ENCODE results near the gene AKT2.

The AKT2 gene

DNA sequence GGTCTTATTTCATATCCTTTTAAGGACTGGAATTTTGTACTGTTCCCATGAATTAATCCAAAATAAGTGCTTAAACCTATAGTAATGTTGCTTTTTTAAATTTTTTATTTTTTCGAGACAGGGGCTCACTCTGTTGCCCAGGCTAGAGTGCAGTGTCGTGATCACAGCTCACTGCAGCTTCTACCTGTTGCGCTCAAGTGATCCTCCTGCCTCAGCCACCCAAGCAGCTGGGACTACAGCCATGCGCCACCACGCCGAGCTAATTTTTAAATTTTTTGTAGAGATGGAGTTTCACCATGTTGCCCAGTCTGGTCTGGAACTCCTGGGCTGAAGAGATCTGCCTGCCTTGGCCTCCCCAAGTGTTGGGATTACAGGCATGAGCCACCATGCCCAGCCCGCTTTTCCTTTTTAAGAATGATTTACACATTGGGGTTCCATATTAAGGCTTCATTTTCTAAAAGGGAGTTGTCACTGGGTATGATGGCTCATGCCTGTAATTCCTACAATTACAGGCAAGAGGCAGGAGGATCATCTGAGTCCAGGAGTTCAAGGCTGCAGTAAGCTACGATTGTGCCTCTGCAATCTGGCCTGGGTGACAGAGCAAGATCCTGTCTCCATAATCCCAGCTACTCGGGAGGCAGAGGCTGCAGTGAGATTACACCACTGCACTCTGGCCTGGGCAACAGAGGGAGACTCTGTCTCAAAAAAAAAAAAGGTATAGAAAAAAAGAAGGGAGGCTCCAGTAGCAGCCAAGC, 28.3 kb upstream of the AKT2 start:
- H3K4me3 Mint-ChIP-seq, result no peak overlapping the region
- no peaks in the 10 kb centered on the region for H3K9me3 Mint-ChIP-seq
- no peak overlapping the region for H3K27ac Mint-ChIP-seq
- no peaks in the 10 kb centered on the region for H3K4me1 Mint-ChIP-seq (ENCODE audit: low read depth)
- no peaks in the 10 kb centered on the region for H3K27me3 Mint-ChIP-seq
- no peak for DNase-seq
- peaks cover 18% of the 10 kb centered on the region for H3K36me3 Mint-ChIP-seq (ENCODE audit: low read depth)

GRCh38 chr19:40312533-40312932, 27.4 kb upstream of the AKT2 start:
- no peak overlapping the region for H3K27ac Mint-ChIP-seq
- H3K9me3 Mint-ChIP-seq, result no peaks in the 10 kb centered on the region
- H3K4me3 Mint-ChIP-seq, result no peak overlapping the region
- peaks cover 13% of the 10 kb centered on the region for H3K36me3 Mint-ChIP-seq (ENCODE audit: low read depth)
- no peaks in the 10 kb centered on the region for H3K4me1 Mint-ChIP-seq (ENCODE audit: low read depth)
- no peaks in the 10 kb centered on the region for H3K27me3 Mint-ChIP-seq
- DNase-seq, result no peak

- no peak for DNase-seq
- H3K36me3 Mint-ChIP-seq (ENCODE audit: low read depth), result no peaks in the 10 kb centered on the region
- H3K9me3 Mint-ChIP-seq, result no peaks in the 10 kb centered on the region
- H3K4me1 Mint-ChIP-seq (ENCODE audit: low read depth), result peaks cover 2% of the 10 kb centered on the region
- no peak overlapping the region for H3K27ac Mint-ChIP-seq
- H3K4me3 Mint-ChIP-seq, result no peak overlapping the region
- H3K27me3 Mint-ChIP-seq, result no peaks in the 10 kb centered on the region
These were observed 24.5 kb upstream of the AKT2 start for GRCh38 chr19:40309666-40310065.

GRCh38 chr19:40305403-40305802, 20.3 kb upstream of the AKT2 start:
- Mint-ChIP-seq H3K4me3 (no peak overlapping the region), H3K4me1 (ENCODE audit: low read depth) (peaks cover 2% of the 10 kb centered on the region)

DNA sequence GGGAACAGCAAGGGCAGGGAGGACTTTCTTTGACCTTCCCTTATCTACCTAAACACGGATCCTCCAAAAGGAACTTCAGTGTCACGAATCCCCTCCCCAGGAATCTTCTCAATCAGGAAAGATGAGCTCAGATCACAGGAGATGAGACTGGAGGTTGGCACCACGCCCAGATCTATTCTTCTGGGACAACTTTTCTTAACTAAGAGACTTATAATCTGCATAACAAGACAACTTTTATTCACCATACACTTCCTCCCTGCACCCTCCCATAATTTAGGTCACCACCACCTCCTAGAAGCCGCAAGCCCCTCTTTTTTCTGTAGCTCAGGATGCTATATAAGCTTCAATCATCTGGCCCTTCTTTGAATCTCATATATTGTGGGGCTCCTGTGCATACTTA, 19.2 kb upstream of the AKT2 start:
- H3K27ac Mint-ChIP-seq, result no peak overlapping the region
- no peaks in the 10 kb centered on the region for H3K9me3 Mint-ChIP-seq
- peaks cover 2% of the 10 kb centered on the region for H3K4me1 Mint-ChIP-seq (ENCODE audit: low read depth)
- no peak for DNase-seq
- H3K36me3 Mint-ChIP-seq (ENCODE audit: low read depth), result no peaks in the 10 kb centered on the region
- no peak overlapping the region for H3K4me3 Mint-ChIP-seq
- no peaks in the 10 kb centered on the region for H3K27me3 Mint-ChIP-seq

More at GRCh38 chr19:40305403-40305802, 20.3 kb upstream of the AKT2 start:
- H3K9me3 Mint-ChIP-seq, result no peaks in the 10 kb centered on the region
- no peaks in the 10 kb centered on the region for H3K36me3 Mint-ChIP-seq (ENCODE audit: low read depth)
- H3K27me3 Mint-ChIP-seq, result no peaks in the 10 kb centered on the region
- no peak overlapping the region for H3K27ac Mint-ChIP-seq
- DNase-seq, result peak; percentile 64

DNA sequence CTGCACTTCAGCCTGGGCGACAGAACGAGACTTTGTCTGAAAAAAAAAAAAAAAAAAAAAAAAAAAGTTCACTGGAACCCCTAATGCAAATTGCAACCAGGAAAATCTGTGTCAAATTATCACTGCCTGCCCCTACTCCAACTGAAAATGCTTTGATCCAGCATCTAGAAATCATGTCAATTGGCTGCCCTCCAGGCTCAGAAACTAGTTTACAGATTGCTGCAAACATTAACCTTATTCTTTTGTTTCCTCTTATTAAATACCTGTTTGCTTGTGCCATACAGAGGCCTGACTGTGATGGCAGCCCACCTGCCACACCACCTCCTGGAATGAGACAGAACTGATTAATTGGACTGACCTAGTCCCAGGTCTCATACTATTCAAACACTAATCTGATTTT, 18.6 kb upstream of the AKT2 start:
- peaks cover 2% of the 10 kb centered on the region for H3K4me1 Mint-ChIP-seq (ENCODE audit: low read depth)
- DNase-seq, result no peak
- H3K27ac Mint-ChIP-seq, result no peak overlapping the region
- H3K4me3 Mint-ChIP-seq, result no peak overlapping the region
- H3K27me3 Mint-ChIP-seq, result no peaks in the 10 kb centered on the region
- H3K36me3 Mint-ChIP-seq (ENCODE audit: low read depth), result no peaks in the 10 kb centered on the region
- H3K9me3 Mint-ChIP-seq, result no peaks in the 10 kb centered on the region

DNA sequence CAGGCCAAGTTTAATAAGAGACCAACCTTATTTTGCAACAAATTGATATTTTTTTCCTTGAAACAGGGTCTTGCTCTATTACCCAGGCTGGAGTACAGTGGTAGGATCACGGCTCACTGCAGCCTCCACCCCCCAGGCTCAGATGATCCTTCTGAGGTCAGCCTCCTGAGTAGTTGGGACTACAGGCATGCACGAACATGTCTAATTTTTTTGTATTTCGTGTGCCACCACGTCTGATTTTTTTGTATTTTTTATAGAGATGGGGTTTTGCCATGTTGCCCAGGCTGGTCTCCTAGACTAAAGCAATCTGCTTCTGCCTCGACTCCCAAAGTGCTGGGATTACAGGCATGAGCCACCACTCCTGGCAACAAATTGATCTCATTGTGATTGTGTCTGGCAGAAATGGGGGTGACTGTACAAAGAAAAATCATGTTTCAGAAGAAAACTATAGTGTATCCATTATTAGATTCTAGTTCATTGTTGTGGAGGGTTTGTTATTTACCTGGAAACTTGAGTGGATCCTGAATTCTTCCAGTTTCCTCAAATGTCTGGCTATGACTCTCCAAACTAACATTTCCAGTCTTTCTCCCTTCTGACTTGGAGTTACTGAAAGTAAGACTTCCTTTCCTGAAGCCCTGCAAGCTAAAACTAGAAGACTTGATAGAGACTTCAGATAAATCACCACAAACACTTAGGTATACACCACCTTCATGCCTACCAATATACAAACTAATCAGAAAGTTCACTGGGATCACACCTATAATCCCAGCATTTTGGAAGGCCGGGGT, 17.3 kb upstream of the AKT2 start:
- no peaks in the 10 kb centered on the region for H3K9me3 Mint-ChIP-seq
- peaks cover 2% of the 10 kb centered on the region for H3K4me1 Mint-ChIP-seq (ENCODE audit: low read depth)
- no peak overlapping the region for H3K27ac Mint-ChIP-seq
- no peak overlapping the region for H3K4me3 Mint-ChIP-seq
- no peaks in the 10 kb centered on the region for H3K27me3 Mint-ChIP-seq
- H3K36me3 Mint-ChIP-seq (ENCODE audit: low read depth), result no peaks in the 10 kb centered on the region
- no peak for DNase-seq

GRCh38 chr19:40300668-40301067, 15.5 kb upstream of the AKT2 start:
- no peak overlapping the region for H3K4me3 Mint-ChIP-seq
- no peaks in the 10 kb centered on the region for H3K36me3 Mint-ChIP-seq (ENCODE audit: low read depth)
- H3K4me1 Mint-ChIP-seq (ENCODE audit: low read depth), result peaks cover 2% of the 10 kb centered on the region
- no peaks in the 10 kb centered on the region for H3K27me3 Mint-ChIP-seq
- DNase-seq, result no peak
- H3K27ac Mint-ChIP-seq, result no peak overlapping the region
- no peaks in the 10 kb centered on the region for H3K9me3 Mint-ChIP-seq

GRCh38 chr19:40298026-40298425, 12.9 kb upstream of the AKT2 start:
- no peaks in the 10 kb centered on the region for H3K36me3 Mint-ChIP-seq (ENCODE audit: low read depth)
- H3K4me1 Mint-ChIP-seq (ENCODE audit: low read depth), result no peaks in the 10 kb centered on the region
- no peak overlapping the region for H3K4me3 Mint-ChIP-seq
- no peaks in the 10 kb centered on the region for H3K9me3 Mint-ChIP-seq
- DNase-seq, result no peak
- no peaks in the 10 kb centered on the region for H3K27me3 Mint-ChIP-seq
- H3K27ac Mint-ChIP-seq, result no peak overlapping the region

- H3K36me3 Mint-ChIP-seq (ENCODE audit: low read depth), result no peaks in the 10 kb centered on the region
- DNase-seq, result no peak
- no peaks in the 10 kb centered on the region for H3K9me3 Mint-ChIP-seq
- no peak overlapping the region for H3K27ac Mint-ChIP-seq
- H3K4me1 Mint-ChIP-seq (ENCODE audit: low read depth), result no peaks in the 10 kb centered on the region
- H3K27me3 Mint-ChIP-seq, result no peaks in the 10 kb centered on the region
- no peak overlapping the region for H3K4me3 Mint-ChIP-seq
These were observed 9.4 kb upstream of the AKT2 start for GRCh38 chr19:40294560-40294959.

GRCh38 chr19:40286971-40287421, 1.9 kb upstream of the AKT2 start:
- Mint-ChIP-seq H3K27ac (peak overlapping the region; percentile 99), H3K4me3 (no peak overlapping the region), H3K27me3 (no peaks in the 10 kb centered on the region), H3K36me3 (ENCODE audit: low read depth) (peaks cover 19% of the 10 kb centered on the region), H3K4me1 (ENCODE audit: low read depth) (peaks cover 35% of the 10 kb centered on the region), H3K9me3 (no peaks in the 10 kb centered on the region)
- no peak for DNase-seq

- Mint-ChIP-seq H3K4me3 (peak overlapping the region; percentile 96), H3K36me3 (ENCODE audit: low read depth) (peaks cover 25% of the 10 kb centered on the region), H3K27me3 (no peaks in the 10 kb centered on the region), H3K27ac (peak overlapping the region; percentile 99), H3K9me3 (no peaks in the 10 kb centered on the region), H3K4me1 (ENCODE audit: low read depth) (peaks cover 41% of the 10 kb centered on the region)
- no peak for DNase-seq
These were observed 1.3 kb upstream of the AKT2 start for GRCh38 chr19:40286235-40286970.

DNA sequence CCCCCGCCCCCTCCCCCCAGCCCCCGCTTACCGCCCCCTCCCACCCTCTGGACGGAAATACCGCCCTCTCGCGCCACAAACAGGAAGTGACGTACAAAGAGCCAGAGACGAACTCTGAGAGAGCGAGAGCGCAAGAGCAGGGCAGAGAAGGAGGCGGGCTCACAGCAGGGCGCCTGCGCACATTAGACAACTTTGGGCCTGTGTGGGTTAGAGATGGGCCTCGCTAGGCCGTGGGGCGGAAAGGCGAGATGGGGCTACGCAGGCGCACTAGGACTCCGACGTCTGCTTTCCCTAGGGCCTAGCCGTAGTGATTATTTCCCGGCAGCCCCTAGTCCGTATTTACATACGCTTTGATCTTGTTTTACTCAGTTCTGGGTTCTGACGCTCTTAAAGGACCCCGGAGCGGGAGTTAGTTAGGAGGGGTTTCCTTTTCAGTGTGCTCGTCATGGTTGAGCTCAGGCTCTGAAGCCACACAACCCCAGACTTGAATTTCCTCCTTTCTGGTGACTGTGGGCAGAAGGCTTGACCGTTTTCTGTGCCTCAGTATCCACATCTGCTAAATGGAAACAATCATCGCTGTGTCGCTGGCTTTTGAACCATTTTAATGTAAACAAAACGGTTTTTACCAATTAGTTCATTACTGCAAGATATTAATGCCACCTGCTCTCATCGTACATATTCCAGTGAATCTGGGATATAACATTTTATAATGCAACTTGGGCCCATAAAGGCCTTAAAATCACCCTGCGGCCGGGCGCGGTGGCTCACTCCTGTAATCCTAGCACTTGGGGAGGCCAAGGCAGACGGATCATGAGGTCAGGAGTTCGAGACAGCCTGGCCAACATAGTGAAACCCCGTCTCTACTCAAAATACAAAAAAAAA, 449 bp upstream of the AKT2 start:
- Mint-ChIP-seq H3K4me1 (ENCODE audit: low read depth) (peaks cover 49% of the 10 kb centered on the region), H3K27ac (peak overlapping the region; percentile 99), H3K27me3 (no peaks in the 10 kb centered on the region), H3K4me3 (peak overlapping the region; percentile 96), H3K9me3 (no peaks in the 10 kb centered on the region), H3K36me3 (ENCODE audit: low read depth) (peaks cover 27% of the 10 kb centered on the region)
- DNase-seq, result peak; percentile 94

DNA sequence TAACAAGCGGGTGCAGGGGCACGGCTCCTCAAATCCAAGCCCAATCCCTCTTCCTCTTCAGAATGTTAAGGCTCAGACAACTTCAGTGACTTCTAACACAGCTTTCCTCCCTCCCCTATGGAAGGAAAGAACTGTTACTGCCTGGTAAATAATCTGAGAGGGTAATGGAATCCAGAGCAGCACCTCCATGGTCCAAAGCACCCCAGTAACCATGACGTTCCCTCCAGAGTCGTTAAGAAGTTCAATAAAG, 969 bp downstream of the AKT2 start:
- Mint-ChIP-seq H3K9me3 (no peaks in the 10 kb centered on the region), H3K27ac (peak overlapping the region; percentile 98), H3K4me1 (ENCODE audit: low read depth) (peaks cover 61% of the 10 kb centered on the region), H3K27me3 (no peaks in the 10 kb centered on the region), H3K4me3 (peak overlapping the region; percentile 96), H3K36me3 (ENCODE audit: low read depth) (peaks cover 35% of the 10 kb centered on the region)
- DNase-seq, result no peak
